Spleen (tissue), 7 donors: Measurements from ENCODE around the gene ANO5.

Experiments
- POLR2AphosphoS5 ChIP-seq, 3 donors: sonication (generic); formaldehyde crosslinking; IDR thresholded peaks; one replicate each; pipeline ENCODE4 v1.5.1; 2017; ENCODE audit warnings: antibody characterized with exemption in 3 of 3
- TF ChIP-seq, protein P1 (sequence below), 11 experiments: fragments of 200-600 bp in 7 of 11; fragments of 450-650 bp in 4 of 11; sonication (generic) in 4 of 11; IDR thresholded peaks in 8 of 11; conservative IDR thresholded peaks in 3 of 11; 1 replicate in 7 of 11; 2 replicates in 4 of 11; pipeline versions ENCODE4 v1.4.0 to v1.8.0; 2016 to 2021; ENCODE audit warnings: antibody characterized with exemption in 11 of 11, inconsistent platforms in 4 of 11, mild to moderate bottlenecking in 1 of 11
- donor health status: DM: no; HTN: no; CAD: no; lungs with moderate emphysema.
- donor health status: DM: no; HTN: no; CAD: no.
- donor health status: DM: no; HTN: no; CAD: no.

GRCh38 chr11:22203281-22203680, 10.4 kb downstream of the ANO5 start:
- TF ChIP-seq, protein P1, sequence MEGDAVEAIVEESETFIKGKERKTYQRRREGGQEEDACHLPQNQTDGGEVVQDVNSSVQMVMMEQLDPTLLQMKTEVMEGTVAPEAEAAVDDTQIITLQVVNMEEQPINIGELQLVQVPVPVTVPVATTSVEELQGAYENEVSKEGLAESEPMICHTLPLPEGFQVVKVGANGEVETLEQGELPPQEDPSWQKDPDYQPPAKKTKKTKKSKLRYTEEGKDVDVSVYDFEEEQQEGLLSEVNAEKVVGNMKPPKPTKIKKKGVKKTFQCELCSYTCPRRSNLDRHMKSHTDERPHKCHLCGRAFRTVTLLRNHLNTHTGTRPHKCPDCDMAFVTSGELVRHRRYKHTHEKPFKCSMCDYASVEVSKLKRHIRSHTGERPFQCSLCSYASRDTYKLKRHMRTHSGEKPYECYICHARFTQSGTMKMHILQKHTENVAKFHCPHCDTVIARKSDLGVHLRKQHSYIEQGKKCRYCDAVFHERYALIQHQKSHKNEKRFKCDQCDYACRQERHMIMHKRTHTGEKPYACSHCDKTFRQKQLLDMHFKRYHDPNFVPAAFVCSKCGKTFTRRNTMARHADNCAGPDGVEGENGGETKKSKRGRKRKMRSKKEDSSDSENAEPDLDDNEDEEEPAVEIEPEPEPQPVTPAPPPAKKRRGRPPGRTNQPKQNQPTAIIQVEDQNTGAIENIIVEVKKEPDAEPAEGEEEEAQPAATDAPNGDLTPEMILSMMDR (IDR thresholded peaks at IDR 0.05 in 8 of 11, conservative IDR thresholded peaks at IDR 0.05 in 3 of 11): no peak
- no peak for TF ChIP-seq POLR2AphosphoS5 (IDR thresholded peaks at IDR 0.05)
